HK-2 (cell line): ENCODE measurements around the gene C22orf39.

Experiments used
- DNase-seq: peaks from one replicate; pipeline ENCODE4 v3.0.0-alpha.2; 2018; ENCODE audit not compliant: unreplicated experiment

The C22orf39 gene

GRCh38 chr22:19447330-19448075 is at the start of gene C22orf39:
Gene C22orf39, minus strand, starts transcription at chr22:19447711. Its CDS starts 23 bp downstream, at chr22:19447688.
- peak; percentile 86 for DNase-seq

- no peak for DNase-seq
Measured at GRCh38 chr22:19497245-19497644, 49.7 kb upstream of the C22orf39 start.

GRCh38 chr22:19496324-19496630 is 48.8 kb upstream of the C22orf39 start:
- DNase-seq = no peak

- DNase-seq = no peak
Measured at GRCh38 chr22:19495562-19496323, 48.2 kb upstream of the C22orf39 start.

GRCh38 chr22:19494676-19495173 is 47.2 kb upstream of the C22orf39 start:
- DNase-seq = no peak

- DNase-seq = no peak
Measured at GRCh38 chr22:19494001-19494560, 46.6 kb upstream of the C22orf39 start.

- DNase-seq = no peak
Measured at GRCh38 chr22:19492504-19493174, 45.1 kb upstream of the C22orf39 start.

- DNase-seq = no peak
Measured at GRCh38 chr22:19490628-19491230, 43.2 kb upstream of the C22orf39 start.

- no peak for DNase-seq
Measured at GRCh38 chr22:19488884-19489843, 41.7 kb upstream of the C22orf39 start.

GRCh38 chr22:19488285-19488684 is 40.8 kb upstream of the C22orf39 start:
- no peak for DNase-seq

GRCh38 chr22:19483481-19484244 is 36.2 kb upstream of the C22orf39 start:
- DNase-seq = no peak

GRCh38 chr22:19482297-19482696 is 34.8 kb upstream of the C22orf39 start:
- DNase-seq = no peak

- DNase-seq = no peak
Measured at GRCh38 chr22:19480789-19481188, 33.3 kb upstream of the C22orf39 start.

- no peak for DNase-seq
Measured at GRCh38 chr22:19480173-19480568, 32.7 kb upstream of the C22orf39 start.

GRCh38 chr22:19479355-19480172 is 32.1 kb upstream of the C22orf39 start, which contains the start of gene CDC45:
Gene CDC45, plus strand, starts transcription at chr22:19479920. Its CDS starts 49 bp downstream, at chr22:19479969.
- peak; percentile 92 for DNase-seq

GRCh38 chr22:19478901-19479354 is 31.4 kb upstream of the C22orf39 start, which contains the start of gene UFD1:
Gene UFD1, minus strand, starts transcription at chr22:19479193. Its CDS starts 108 bp downstream, at chr22:19479085.
- peak; percentile 82 for DNase-seq

- DNase-seq = no peak
Measured at GRCh38 chr22:19478045-19478900, 30.8 kb upstream of the C22orf39 start.
